B cell (primary cell): ENCODE results near the gene SLC12A7. TPM values are rescaled to one million over a fixed set of nuclear protein-coding genes. Genes with fewer than 3 reads are reported as not detected.

Experiments
- ATAC-seq: fragments of 200-7000 bp; cut with Tn5 transposase; one replicate; pipeline ENCODE4 v1.10.0; 2021; ENCODE audit warnings: low read depth, mild to moderate bottlenecking, moderate number of reproducible peaks, moderate library complexity
- CTCF ChIA-PET: fragments of 350-600 bp; sonication (Branson Sonifier 250); formaldehyde crosslinking; loops from one replicate; lab custom pipeline; 2021; ENCODE audit warnings: antibody characterized with exemption, inconsistent platforms; lab: Charles Lee
- POLR2A ChIA-PET: fragments of 350-600 bp; sonication (Branson Sonifier 250); formaldehyde crosslinking; loops from one replicate; lab custom pipeline; 2021; ENCODE audit warnings: antibody characterized with exemption; lab: Charles Lee
- DNase-seq: peaks from one replicate; pipeline ENCODE4 v3.0.0; 2013
- H2AFZ ChIP-seq: 2 replicates; pipeline ENCODE4 v1.6.1; 2012; ENCODE audit warnings: mild to moderate bottlenecking, low read depth, low read length; ENCODE audit not compliant: insufficient read depth, poor library complexity, severe bottlenecking
- H3K27ac ChIP-seq, 2 donors: 1 replicate in 1 of 2; 2 replicates in 1 of 2; pipeline ENCODE4 v1.5.1; 2012 to 2013; ENCODE audit warnings: low read length in 2 of 2, mild to moderate bottlenecking in 2 of 2, moderate library complexity in 1 of 2
- H3K27me3 ChIP-seq, 4 experiments: fragments of 200-600 bp in 1 of 4; sonication (generic) in 1 of 4; replicated peaks in 1 of 4; 1 replicate in 2 of 4; 2 replicates in 2 of 4; pipeline versions ENCODE4 v1.6.1 to v1.7.0; 2013 to 2016; ENCODE audit warnings: low read length in 3 of 4, mild to moderate bottlenecking in 2 of 4, mixed read lengths in 1 of 4, moderate library complexity in 1 of 4; ENCODE audit not compliant: insufficient read depth in 4 of 4, control insufficient read depth in 3 of 4; ENCODE audit errors: control extremely low read depth in 1 of 4
- H3K36me3 ChIP-seq, 2 experiments: replicated peaks in 1 of 2; 1 replicate in 1 of 2; 2 replicates in 1 of 2; pipeline versions ENCODE4 v1.6.1 to v1.7.1; 2013; ENCODE audit warnings: low read length in 1 of 2; ENCODE audit not compliant: insufficient read depth in 2 of 2, control insufficient read depth in 1 of 2; ENCODE audit errors: control extremely low read depth in 1 of 2, extremely low read depth in 1 of 2
- H3K4me1 ChIP-seq, 2 donors: fragments of 200-600 bp in 1 of 2; sonication (generic) in 1 of 2; 1 replicate in 1 of 2; 2 replicates in 1 of 2; pipeline versions ENCODE4 v1.5.1 to v1.6.1; 2013 to 2017; ENCODE audit warnings: low read length in 2 of 2; ENCODE audit not compliant: control insufficient read depth in 2 of 2, insufficient read depth in 2 of 2
- H3K4me2 ChIP-seq: replicated peaks from 2 replicates; pipeline ENCODE3; 2012; ENCODE audit warnings: mild to moderate bottlenecking, low read depth, low read length; ENCODE audit not compliant: poor library complexity, severe bottlenecking
- H3K4me3 ChIP-seq, 5 experiments: fragments of 200-600 bp in 1 of 5; sonication (generic) in 1 of 5; 1 replicate in 3 of 5; 2 replicates in 2 of 5; pipeline versions ENCODE4 v1.5.1 to v1.7.0; 2011 to 2016; ENCODE audit warnings: low read length in 4 of 5, mild to moderate bottlenecking in 4 of 5, low read depth in 2 of 5, control low read depth in 1 of 5, moderate library complexity in 1 of 5; ENCODE audit not compliant: insufficient read depth in 1 of 5; ENCODE audit errors: control extremely low read depth in 1 of 5, extremely low read depth in 1 of 5
- H3K79me2 ChIP-seq: fragments of 200-600 bp; sonication (generic); one replicate; pipeline ENCODE4 v1.6.0; 2016; ENCODE audit warnings: low read length; ENCODE audit not compliant: control insufficient read depth, insufficient read depth
- H3K9ac ChIP-seq: fragments of 200-600 bp; sonication (generic); 2 replicates; pipeline ENCODE4 v1.6.1; 2017; ENCODE audit warnings: mild to moderate bottlenecking, low read length, moderate library complexity
- H3K9me3 ChIP-seq, 3 donors: one replicate each; pipeline versions ENCODE4 v1.6.1 to v1.7.1; 2013; ENCODE audit warnings: low read length in 2 of 3; ENCODE audit not compliant: control insufficient read depth in 2 of 3, insufficient read depth in 1 of 3; ENCODE audit errors: control extremely low read depth in 1 of 3
- H4K20me1 ChIP-seq: 2 replicates; pipeline ENCODE4 v1.6.0; 2012; ENCODE audit warnings: mild to moderate bottlenecking, low read length; ENCODE audit not compliant: insufficient read depth, control insufficient read depth, poor library complexity, severe bottlenecking
- H3K27ac Mint-ChIP-seq: one replicate; pipeline ENCODE4 v1.8.0; 2021; ENCODE audit warnings: mixed read lengths
- H3K27me3 Mint-ChIP-seq: one replicate; pipeline ENCODE4 v1.8.0; 2021; ENCODE audit warnings: mixed read lengths
- H3K4me1 Mint-ChIP-seq: one replicate; pipeline ENCODE4 v1.8.0; 2021; ENCODE audit warnings: mixed read lengths
- H3K4me3 Mint-ChIP-seq: one replicate; pipeline ENCODE4 v1.8.0; 2021; ENCODE audit warnings: mixed read lengths
- H3K9me3 Mint-ChIP-seq: one replicate; pipeline ENCODE4 v1.8.0; 2022; ENCODE audit warnings: mixed read lengths; ENCODE audit not compliant: insufficient read depth
- EZH2 ChIP-seq: IDR thresholded peaks from 2 replicates; pipeline ENCODE4 v1.6.1; 2012; ENCODE audit warnings: borderline replicate concordance, low read depth, mild to moderate bottlenecking, moderate library complexity, low read length; ENCODE audit not compliant: insufficient read depth, poor library complexity, severe bottlenecking
- WGBS: methylation state at CpG from one replicate; pipeline ENCODE4 v1.1.5; 2013; ENCODE audit warnings: missing lambda C conversion rate; ENCODE audit not compliant: insufficient coverage; 5-methylcytosine and 5-hydroxymethylcytosine counted together
- intact Hi-C: fragments of 100-400 bp; cut with micrococcal nuclease; formaldehyde crosslinking; loops from one replicate; pipeline ENCODE4 v1.10.0; 2022
- polyA plus RNA-seq: library from polyadenylated mRNA; depleted of rRNA; stranded (reverse); fragments of >200 nt; gene quantifications from 2 replicates; pipeline ENCODE4 v1.2.3, GENCODE V29; 2012
- total RNA-seq, 2 donors: library from RNA; stranded (reverse); fragments of 120-200 nt in 1 of 2; gene quantifications; 1 replicate in 1 of 2; 2 replicates in 1 of 2; pipeline versions ENCODE4 v1.2.3 to v1.2.4, GENCODE V29; 2013 to 2022
- TF ChIP-seq, protein P1 (sequence below): fragments of 200-600 bp; IDR thresholded peaks from one replicate; pipeline ENCODE4 v1.8.0; 2022; ENCODE audit warnings: antibody characterized with exemption, mild to moderate bottlenecking

The SLC12A7 gene
- total and polyA plus RNA-seq, 2 donors (not counting 1 experiment from before 2014, with no cell fraction given), result 25.5 to 34.4 TPM

DNA sequence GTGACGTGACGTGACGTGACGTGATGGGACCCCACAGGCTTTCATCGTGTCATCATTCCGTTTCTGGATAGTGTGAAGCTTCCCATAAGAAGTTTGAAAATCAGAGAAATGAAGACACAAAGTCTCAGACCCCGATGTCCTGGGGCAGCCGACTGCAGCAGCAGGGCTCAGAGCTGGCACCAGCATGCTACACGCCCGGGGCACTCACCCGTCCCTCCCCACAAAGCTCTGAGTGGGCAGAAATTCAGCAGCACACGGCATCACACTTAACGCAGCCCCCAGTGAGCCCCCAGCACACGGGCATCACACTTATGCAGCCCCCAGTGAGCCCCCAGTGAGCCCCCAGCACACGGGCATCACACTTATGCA, 42.2 kb downstream of the SLC12A7 start:
- no peaks in the 10 kb centered on the region for H3K9me3 ChIP-seq
- no peak for ATAC-seq
- TF ChIP-seq EZH2, result no peak
- TF ChIP-seq, protein P1, sequence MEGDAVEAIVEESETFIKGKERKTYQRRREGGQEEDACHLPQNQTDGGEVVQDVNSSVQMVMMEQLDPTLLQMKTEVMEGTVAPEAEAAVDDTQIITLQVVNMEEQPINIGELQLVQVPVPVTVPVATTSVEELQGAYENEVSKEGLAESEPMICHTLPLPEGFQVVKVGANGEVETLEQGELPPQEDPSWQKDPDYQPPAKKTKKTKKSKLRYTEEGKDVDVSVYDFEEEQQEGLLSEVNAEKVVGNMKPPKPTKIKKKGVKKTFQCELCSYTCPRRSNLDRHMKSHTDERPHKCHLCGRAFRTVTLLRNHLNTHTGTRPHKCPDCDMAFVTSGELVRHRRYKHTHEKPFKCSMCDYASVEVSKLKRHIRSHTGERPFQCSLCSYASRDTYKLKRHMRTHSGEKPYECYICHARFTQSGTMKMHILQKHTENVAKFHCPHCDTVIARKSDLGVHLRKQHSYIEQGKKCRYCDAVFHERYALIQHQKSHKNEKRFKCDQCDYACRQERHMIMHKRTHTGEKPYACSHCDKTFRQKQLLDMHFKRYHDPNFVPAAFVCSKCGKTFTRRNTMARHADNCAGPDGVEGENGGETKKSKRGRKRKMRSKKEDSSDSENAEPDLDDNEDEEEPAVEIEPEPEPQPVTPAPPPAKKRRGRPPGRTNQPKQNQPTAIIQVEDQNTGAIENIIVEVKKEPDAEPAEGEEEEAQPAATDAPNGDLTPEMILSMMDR, result no peak
- WGBS, result 98% methylated on average over 9 of the region's 15 CpGs
- Mint-ChIP-seq H3K27ac (no peak overlapping the region), H3K4me1 (no peaks in the 10 kb centered on the region), H3K4me3 (no peak overlapping the region), H3K27me3 (no peaks in the 10 kb centered on the region), H3K9me3 (no peaks in the 10 kb centered on the region)
- no peak overlapping the region for H3K4me3 ChIP-seq
- no peak overlapping the region for H3K4me2 ChIP-seq
- DNase-seq, result no peak
- intact Hi-C loops, result no loop called here
- H3K36me3 ChIP-seq, result peaks cover 0 to 3% of the 10 kb centered on the region in 2 experiments
- H3K27me3 ChIP-seq, result no peaks in the 10 kb centered on the region
- H3K4me1 ChIP-seq, result no peaks in the 10 kb centered on the region
- H3K9ac ChIP-seq, result no peak overlapping the region
- no peaks in the 10 kb centered on the region for H4K20me1 ChIP-seq
- H2AFZ ChIP-seq, result no peak overlapping the region
- ChIA-PET POLR2A (no interaction called here), CTCF (no interaction called here)
- no peak overlapping the region for H3K27ac ChIP-seq
- no peaks in the 10 kb centered on the region for H3K79me2 ChIP-seq

DNA sequence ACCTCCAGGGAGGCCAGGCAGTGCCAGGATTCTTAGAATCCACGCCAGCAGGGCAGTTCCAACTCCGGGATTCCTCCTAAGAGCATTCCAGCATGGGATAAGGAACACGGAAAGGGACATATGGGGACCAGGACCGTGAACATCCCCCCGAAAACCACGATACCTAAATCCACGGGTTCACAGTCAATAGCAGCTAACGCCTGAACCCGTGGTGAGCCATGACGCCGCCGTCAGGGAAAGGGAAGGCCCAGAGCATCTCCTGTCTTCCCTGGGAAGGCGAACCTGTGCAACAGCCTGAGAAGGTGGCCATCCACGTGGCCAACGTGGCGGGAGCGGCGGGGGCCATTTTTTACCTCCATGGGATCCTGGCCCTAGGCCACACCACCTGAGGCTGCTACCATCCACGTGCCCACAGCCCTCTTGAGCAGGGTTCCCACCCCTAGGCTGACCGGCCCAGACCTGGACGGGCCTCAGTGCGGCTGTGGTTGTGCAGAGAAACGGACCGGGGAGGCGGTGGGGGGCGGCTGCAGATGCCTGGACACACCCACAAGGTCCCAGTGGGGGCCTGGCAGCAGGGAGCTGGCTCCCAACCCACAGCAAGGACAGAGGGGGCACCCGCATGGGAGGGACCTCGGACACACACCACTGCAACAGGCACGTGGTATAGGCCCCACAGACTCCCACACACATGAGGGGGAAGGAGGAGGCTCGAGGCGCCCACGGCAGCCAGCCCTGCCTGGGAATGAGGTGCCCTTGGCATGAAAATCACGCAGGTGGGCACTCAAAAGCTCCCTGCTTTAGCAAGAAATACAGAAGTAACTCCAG, 42.8 kb downstream of the SLC12A7 start:
- Mint-ChIP-seq H3K27me3 (no peaks in the 10 kb centered on the region), H3K9me3 (no peaks in the 10 kb centered on the region), H3K4me1 (no peaks in the 10 kb centered on the region), H3K27ac (no peak overlapping the region), H3K4me3 (no peak overlapping the region)
- Histone ChIP-seq H3K9ac (no peak overlapping the region), H3K9me3 (no peaks in the 10 kb centered on the region), H3K27ac (no peak overlapping the region), H3K36me3 (peaks cover 0 to 3% of the 10 kb centered on the region in 2 experiments), H3K4me2 (no peak overlapping the region), H4K20me1 (no peaks in the 10 kb centered on the region), H2AFZ (no peak overlapping the region), H3K4me1 (no peaks in the 10 kb centered on the region), H3K4me3 (no peak overlapping the region), H3K27me3 (no peaks in the 10 kb centered on the region), H3K79me2 (no peaks in the 10 kb centered on the region)
- CTCF ChIA-PET, result no interaction called here
- intact Hi-C loops, result no loop called here
- ATAC-seq (no peak), DNase-seq (no peak)
- TF ChIP-seq, protein P1, result no peak
- no peak for TF ChIP-seq EZH2
- POLR2A ChIA-PET, result no interaction called here
- 92% methylated on average over 28 of the region's 33 CpGs for WGBS
